Stimulated activated CD8-positive, alpha-beta memory T cell treated with anti-CD3 and anti-CD28 coated beads, Interleukin-12 subunit alpha, Interleukin-12 subunit beta, amount 100 ng/mL, for 1 hour (primary cell): ENCODE data around the gene PNMT.
"Not testable (repeated sequence)": the region's sequence is repeated elsewhere in the genome, so short reads cannot be mapped to it uniquely, and the experiment has no call there.

Experiments used
- DNase-seq: peaks from one replicate; pipeline ENCODE4 v3.0.0-alpha.2; 2020; ENCODE audit warnings: low read depth

PNMT gene

DNA sequence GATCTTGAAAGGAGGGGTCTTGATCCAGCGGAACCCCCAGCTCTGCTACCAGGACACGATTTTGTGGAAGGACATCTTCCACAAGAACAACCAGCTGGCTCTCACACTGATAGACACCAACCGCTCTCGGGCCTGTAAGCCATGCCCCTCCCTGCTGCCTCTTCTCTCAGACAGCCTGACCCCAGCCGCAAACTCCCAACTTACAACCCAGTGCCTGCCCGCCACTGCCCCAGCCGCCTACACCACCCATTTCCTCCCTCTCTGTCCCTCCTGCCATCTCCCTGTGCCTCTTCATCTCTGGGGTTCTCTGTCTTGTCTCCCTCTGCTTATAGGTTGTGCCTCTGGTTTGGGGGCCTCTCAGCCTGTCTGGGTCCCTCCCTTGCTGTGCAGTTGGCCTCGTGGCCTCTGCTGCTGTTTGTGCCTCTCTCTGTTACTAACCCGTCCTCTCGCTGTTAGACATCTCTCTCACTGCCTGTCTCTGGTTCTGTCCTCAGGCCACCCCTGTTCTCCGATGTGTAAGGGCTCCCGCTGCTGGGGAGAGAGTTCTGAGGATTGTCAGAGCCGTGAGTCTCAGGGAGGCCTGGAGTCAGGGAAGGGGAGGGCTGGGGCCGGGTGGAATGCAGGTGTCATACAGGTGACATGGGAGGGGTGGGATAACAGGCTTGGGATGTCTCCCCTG is 41.2 kb downstream of the PNMT start:
- DNase-seq: no peak

DNA sequence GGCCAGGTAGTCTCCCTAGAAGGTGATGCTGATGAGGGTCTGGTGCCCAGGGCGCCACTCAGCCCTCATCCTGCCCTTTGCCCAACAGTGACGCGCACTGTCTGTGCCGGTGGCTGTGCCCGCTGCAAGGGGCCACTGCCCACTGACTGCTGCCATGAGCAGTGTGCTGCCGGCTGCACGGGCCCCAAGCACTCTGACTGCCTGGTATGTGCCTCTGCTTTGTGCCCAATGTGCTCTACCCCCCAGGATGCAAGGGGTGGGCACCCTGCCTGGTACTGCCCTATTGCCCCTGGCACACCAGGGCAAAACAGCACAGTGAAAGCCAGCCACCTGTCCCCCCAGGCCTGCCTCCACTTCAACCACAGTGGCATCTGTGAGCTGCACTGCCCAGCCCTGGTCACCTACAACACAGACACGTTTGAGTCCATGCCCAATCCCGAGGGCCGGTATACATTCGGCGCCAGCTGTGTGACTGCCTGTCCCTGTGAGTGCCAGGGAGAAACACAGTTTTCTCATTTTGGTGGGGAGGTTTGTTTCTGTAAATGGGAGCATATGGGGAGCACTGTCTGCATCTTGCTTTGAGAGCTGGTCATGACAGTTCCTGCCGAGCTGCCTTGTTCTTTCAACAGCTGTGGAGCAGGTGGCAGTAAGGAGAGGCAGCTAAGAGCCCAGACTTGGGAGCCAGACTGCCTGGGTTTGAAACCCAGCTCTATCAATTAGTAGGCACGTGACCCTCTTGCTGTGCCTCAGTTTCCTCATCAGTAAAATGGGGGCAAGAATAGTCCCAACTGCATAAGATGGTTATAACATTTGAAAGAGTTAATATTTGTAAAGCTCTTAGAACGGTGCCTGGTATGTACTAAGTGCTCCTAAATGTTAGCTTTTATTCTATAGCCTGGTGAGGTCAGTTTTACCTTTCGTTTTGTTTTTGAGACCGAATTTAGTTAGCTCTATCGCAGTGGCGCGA is 42.0 kb downstream of the PNMT start:
- DNase-seq: no peak

DNA sequence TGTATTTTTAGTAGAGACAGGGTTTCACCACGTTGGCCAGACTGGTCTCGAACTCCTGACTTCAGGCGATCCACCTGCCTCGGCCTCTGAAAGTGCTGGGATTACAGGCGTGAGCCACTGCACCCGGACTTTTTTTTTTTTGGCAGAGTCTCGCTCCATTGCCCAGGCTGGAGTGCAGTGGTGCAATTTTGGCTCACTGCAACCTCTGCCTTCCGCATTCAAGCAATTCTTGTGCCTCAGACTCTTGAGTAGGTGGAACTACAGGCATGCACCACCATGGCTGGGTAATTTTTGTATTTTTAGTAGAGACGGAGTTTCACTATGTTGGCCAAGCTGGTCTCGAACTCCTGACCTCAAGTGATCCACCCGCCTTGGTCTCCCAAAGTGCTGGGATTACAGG is 42.8 kb downstream of the PNMT start:
- DNase-seq: not testable (repeated sequence)

DNA sequence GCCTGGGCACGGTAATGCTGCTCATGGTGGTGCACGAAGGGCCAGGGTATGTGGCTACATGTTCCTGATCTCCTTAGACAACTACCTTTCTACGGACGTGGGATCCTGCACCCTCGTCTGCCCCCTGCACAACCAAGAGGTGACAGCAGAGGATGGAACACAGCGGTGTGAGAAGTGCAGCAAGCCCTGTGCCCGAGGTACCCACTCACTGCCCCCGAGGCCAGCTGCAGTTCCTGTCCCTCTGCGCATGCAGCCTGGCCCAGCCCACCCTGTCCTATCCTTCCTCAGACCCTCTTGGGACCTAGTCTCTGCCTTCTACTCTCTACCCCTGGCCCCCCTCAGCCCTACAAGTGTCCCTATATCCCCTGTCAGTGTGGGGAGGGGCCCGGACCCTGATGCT is 43.6 kb downstream of the PNMT start:
- no peak for DNase-seq

DNA sequence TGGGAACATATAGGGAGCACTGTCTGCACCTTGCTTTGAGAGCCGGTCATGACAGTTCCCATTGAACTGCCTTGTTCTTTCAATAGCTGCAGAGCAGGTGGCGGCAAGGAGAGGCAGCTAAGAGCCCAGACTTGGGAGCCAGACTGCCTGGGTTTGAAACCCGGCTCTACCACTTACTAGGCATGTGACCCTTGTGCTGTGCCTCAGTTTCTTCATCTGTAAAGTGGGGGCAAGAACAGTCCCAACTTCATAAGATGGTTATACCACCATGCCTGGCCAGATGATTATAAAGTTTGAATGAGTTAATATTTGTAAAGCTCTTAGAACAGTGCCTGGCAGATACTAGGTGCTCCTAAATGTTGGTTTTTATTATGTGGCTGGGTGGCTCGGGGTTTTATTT is 46.0 kb downstream of the PNMT start:
- no peak for DNase-seq

DNA sequence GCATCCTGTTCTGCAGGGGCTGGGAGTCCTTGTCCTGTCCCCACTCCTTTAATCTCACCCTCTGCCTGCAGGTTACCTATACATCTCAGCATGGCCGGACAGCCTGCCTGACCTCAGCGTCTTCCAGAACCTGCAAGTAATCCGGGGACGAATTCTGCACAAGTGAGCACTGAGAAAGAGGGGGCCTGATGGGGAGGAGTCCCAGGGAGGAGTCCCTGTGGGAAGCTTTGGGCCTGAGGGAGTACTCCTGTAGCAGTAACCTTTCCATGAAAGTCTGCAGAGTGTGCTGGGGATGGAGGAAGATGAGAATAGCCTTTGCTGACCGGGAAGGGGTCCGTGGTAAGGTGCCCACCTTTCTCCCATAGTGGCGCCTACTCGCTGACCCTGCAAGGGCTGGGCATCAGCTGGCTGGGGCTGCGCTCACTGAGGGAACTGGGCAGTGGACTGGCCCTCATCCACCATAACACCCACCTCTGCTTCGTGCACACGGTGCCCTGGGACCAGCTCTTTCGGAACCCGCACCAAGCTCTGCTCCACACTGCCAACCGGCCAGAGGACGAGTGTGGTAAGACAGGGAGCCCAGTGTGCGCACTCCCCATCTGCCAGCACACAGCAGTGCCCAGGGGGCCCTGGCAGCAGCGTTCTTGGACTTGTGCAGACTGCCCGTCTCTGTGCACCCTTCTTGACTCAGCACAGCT is 47.3 kb downstream of the PNMT start:
- no peak for DNase-seq

DNA sequence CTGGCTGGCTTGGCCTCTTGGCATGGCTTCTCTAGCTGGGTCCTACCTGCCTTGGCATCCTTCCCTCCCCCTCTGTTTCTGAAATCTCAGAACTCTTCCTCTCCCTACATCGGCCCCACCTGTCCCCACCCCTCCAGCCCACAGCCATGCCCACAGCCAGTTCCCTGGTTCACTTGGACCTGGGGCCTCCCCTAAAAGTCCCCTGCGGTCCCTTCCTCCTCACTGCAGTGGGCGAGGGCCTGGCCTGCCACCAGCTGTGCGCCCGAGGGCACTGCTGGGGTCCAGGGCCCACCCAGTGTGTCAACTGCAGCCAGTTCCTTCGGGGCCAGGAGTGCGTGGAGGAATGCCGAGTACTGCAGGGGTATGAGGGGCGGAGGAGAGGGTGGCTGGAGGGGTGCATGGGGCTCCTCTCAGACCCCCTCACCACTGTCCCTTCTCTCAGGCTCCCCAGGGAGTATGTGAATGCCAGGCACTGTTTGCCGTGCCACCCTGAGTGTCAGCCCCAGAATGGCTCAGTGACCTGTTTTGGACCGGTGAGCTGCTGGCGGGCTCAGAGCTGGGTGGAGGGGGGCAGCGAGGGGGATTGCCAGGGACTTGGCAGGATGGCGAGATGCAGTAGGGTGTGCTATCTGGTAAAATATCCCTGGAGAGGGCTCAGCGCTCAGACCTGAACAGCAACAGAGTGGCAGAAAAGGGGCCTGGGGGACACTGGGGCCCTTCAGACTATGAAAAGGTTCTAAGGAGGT is 48.0 kb downstream of the PNMT start:
- DNase-seq: no peak

DNA sequence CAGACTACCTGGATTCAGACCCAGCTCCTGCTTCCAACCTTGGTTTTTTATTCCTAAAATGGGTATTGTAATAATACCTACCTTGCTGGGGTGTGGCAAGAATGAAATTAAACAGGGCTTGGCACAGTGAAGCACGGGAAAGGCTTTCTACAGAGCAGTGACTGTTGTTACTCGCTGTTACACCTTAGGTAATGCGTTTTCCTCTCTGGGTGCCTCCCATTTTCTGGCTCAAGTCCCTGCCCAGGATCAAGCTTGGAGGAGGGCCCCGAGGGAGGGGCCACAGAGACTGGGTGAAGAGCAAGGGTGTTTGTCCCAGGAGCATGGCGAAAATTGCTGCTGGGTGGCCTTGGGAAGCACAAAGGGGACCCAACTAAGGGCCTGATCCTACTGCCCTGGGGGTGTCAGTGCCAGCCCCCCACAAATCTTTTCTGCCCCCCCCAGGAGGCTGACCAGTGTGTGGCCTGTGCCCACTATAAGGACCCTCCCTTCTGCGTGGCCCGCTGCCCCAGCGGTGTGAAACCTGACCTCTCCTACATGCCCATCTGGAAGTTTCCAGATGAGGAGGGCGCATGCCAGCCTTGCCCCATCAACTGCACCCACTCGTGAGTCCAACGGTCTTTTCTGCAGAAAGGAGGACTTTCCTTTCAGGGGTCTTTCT is 48.8 kb downstream of the PNMT start:
- DNase-seq: no peak

DNA sequence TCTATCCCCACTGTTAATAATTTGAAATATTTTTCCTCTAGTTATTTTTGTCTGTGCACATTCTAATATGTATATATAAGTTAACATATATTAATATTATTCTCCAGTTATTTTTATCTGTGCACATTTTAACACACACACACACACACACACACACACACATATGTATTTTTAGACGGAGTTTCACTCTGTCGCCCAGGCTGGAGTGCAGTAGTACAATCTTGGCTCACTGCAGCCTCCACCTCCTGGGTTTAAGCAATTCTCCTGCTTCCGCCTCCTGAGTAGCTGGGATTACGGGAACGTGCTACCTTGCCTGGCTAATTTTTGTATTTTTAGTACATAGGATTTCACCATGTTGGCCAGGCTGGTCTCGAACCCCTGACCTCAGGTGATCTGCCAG is 49.4 kb downstream of the PNMT start:
- no peak for DNase-seq

DNA sequence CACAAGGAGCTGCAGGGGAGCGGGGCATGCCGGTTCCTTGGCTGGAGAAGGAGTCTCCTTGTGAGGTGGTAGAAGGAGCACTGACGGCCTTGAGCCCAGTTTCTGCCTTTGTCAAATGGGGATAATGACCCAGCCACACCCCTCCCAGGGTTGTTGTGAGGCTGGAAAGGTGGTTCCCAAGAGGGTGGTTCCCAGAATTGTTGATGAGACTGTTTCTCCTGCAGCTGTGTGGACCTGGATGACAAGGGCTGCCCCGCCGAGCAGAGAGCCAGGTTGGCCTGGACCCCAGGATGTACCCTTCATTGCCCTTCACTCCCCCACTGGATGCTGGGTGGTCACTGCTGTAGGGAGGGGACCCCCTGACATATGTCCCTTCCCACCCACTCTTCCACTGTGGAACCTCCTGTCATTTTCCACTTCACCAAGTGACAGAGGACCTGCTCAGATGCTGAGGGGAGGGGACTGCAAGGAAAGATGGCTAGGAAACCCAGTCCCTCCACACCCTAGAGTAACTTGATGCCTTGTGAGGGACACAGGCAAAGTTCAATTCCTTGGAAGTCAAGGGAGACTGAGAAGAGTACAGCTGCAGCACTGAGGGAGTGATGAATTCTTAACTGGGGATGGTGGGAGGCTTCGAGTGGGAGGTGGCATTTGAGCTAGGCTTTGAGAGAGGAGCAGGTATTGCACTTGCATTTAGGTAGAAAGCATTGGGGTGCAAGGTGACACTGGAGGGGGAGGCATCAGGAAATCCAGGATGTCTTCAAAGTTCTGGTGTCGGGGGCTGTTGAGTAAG is 51.5 kb downstream of the PNMT start:
- no peak for DNase-seq
